Heart left ventricle (tissue), 13 donors: ENCODE measurements around the gene PTPRO.

Source experiments
- POLR2A ChIP-seq, 2 donors: fragments of 450-650 bp; IDR thresholded peaks; one replicate each; pipeline ENCODE4 v1.6.1; 2017; ENCODE audit warnings: antibody characterized with exemption in 2 of 2, mild to moderate bottlenecking in 2 of 2, moderate library complexity in 2 of 2
- TF ChIP-seq, protein P1 (sequence below), 12 donors: fragments of 200-600 bp; sonication (generic) in 4 of 12; IDR thresholded peaks; one replicate each; pipeline versions ENCODE4 v1.5.0 to v1.8.0; 2018 to 2022; ENCODE audit warnings: antibody characterized with exemption in 12 of 12, mild to moderate bottlenecking in 5 of 12
- donor health status: ischemic (EF 13 %, LVEDD 7.1; RV severe dilation, severe dysfunction).
- donor health status: DM: no; HTN: yes; CAD: no.
- donor health status: DM: no; HTN: no; CAD: no.
- donor health status: ischemic (EF 25% LVEDD 6.9; RV normal size, moderate dysfunction).
- donor health status: ischemic (EF 25% LVEDD 5.7; RV mildly dilated, moderate dysfunction).
- donor health status: ischemic (EF 35%, LVEDD 5.7; RV mildly dilated, moderate dysfunction).
- donor health status: nonischemic (EF 11% LVEDD 7.7; RV severe dilation, severe dysfunction).
- donor health status: DM: yes; HTN: yes; CAD: no.
- donor health status: PGD.
- donor health status: ischemic (EF 29% LVEDD 5.4; RV normal size, mild dysfunction).
- donor health status: nonischemic (EF 23%, LVEDD 6.1; RV moderate dilation, normal function).

DNA sequence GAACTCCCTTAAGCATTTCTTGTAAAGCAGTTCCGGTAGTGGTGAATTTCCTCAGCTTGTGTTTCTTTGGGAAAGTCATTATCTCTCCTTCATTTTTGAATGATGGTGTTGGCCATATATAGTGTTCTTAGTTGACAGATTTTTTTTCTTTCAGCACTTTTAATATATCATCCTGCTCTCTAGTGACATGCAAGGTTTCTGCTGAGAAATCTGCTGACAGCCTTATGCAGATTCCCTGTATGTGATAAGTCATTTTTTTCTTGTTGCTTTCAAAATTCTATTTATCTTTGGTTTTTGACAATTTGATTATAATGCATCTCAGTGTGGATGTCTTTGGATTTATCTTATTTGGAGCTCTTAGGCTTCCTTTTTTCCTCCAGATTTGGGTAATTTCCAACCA lies 135.7 kb downstream of the PTPRO start:
- no peak for TF ChIP-seq POLR2A (IDR thresholded peaks at IDR 0.05)
- TF ChIP-seq, protein P1, sequence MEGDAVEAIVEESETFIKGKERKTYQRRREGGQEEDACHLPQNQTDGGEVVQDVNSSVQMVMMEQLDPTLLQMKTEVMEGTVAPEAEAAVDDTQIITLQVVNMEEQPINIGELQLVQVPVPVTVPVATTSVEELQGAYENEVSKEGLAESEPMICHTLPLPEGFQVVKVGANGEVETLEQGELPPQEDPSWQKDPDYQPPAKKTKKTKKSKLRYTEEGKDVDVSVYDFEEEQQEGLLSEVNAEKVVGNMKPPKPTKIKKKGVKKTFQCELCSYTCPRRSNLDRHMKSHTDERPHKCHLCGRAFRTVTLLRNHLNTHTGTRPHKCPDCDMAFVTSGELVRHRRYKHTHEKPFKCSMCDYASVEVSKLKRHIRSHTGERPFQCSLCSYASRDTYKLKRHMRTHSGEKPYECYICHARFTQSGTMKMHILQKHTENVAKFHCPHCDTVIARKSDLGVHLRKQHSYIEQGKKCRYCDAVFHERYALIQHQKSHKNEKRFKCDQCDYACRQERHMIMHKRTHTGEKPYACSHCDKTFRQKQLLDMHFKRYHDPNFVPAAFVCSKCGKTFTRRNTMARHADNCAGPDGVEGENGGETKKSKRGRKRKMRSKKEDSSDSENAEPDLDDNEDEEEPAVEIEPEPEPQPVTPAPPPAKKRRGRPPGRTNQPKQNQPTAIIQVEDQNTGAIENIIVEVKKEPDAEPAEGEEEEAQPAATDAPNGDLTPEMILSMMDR (IDR thresholded peaks at IDR 0.05) = no peak
